Measurements from ENCODE around the gene NPR1. TPM values are rescaled to one million over a fixed set of nuclear protein-coding genes. Genes with fewer than 3 reads are reported as not detected.
"Not testable (repeated sequence)": the region's sequence is repeated elsewhere in the genome, so short reads cannot be mapped to it uniquely, and the experiment has no call there.

Gene NPR1
- total and polyA plus RNA-seq, 8 donors, result 1.4 to 39.7 (median 6.1) TPM

- no peaks in the 10 kb centered on the region for H3K9me3 ChIP-seq
- DNase-seq, result no peak
- intact Hi-C loops (cut with DNase I; ENCODE audit: low total_unique reads), result no loop called here
- H3K36me3 ChIP-seq, result peaks cover 64 to 72% (median 69%) of the 10 kb centered on the region in 4 donors
- H3K4me1 ChIP-seq, result peaks cover 5 to 34% (median 18%) of the 10 kb centered on the region in 4 donors
- H3K4me3 ChIP-seq, result no peak overlapping the region
- TF ChIP-seq POLR2AphosphoS5 (IDR thresholded peaks at IDR 0.05) (no peak), EP300 (IDR thresholded peaks at IDR 0.05) (no peak), CTCF (IDR thresholded peaks at IDR 0.05) (no peak), POLR2A (IDR thresholded peaks at IDR 0.05) (no peak)
- WGBS, 5 donors, result 38 to 46% (median 41%) methylated on average over 2 of the region's 2 CpGs
- no peaks in the 10 kb centered on the region for H3K27me3 ChIP-seq
- H3K27ac ChIP-seq, result no peak overlapping the region
Observed at GRCh38 chr1:153662269-153662668, 16.2 kb upstream of the NPR1 start.

- Histone ChIP-seq H3K36me3 (peaks cover 73 to 82% (median 78%) of the 10 kb centered on the region in 4 donors), H3K27ac (peak overlapping the region in 1 of 5 donors; percentile 7), H3K4me3 (no peak overlapping the region), H3K27me3 (no peaks in the 10 kb centered on the region), H3K9me3 (no peaks in the 10 kb centered on the region), H3K4me1 (peaks cover 5 to 30% (median 19%) of the 10 kb centered on the region in 4 donors)
- intact Hi-C loops (cut with DNase I; ENCODE audit: low total_unique reads), result no loop called here
- no peak for DNase-seq
- WGBS, 5 donors, result 78 to 85% (median 84%) methylated on average over 5 of the region's 5 CpGs
- TF ChIP-seq EP300 (IDR thresholded peaks at IDR 0.05), result no peak
- no peak for TF ChIP-seq POLR2A (IDR thresholded peaks at IDR 0.05)
Observed at GRCh38 chr1:153663211-153663610, 15.3 kb upstream of the NPR1 start.

- intact Hi-C loops (cut with DNase I; ENCODE audit: low total_unique reads), result no loop called here
- 88 to 91% (median 89%) methylated on average over 4 of the region's 4 CpGs for WGBS, 5 donors
- Histone ChIP-seq H3K9me3 (no peaks in the 10 kb centered on the region), H3K27ac (no peak overlapping the region), H3K36me3 (peaks cover 65 to 72% (median 70%) of the 10 kb centered on the region in 4 donors), H3K27me3 (no peaks in the 10 kb centered on the region), H3K4me3 (no peak overlapping the region), H3K4me1 (peaks cover 21 to 36% (median 30%) of the 10 kb centered on the region in 4 donors)
- TF ChIP-seq POLR2AphosphoS5 (IDR thresholded peaks at IDR 0.05) (no peak), CTCF (IDR thresholded peaks at IDR 0.05) (no peak), EP300 (IDR thresholded peaks at IDR 0.05) (no peak), POLR2A (IDR thresholded peaks at IDR 0.05) (no peak)
- no peak for DNase-seq
Observed at GRCh38 chr1:153667439-153667838, 11.0 kb upstream of the NPR1 start.

DNA sequence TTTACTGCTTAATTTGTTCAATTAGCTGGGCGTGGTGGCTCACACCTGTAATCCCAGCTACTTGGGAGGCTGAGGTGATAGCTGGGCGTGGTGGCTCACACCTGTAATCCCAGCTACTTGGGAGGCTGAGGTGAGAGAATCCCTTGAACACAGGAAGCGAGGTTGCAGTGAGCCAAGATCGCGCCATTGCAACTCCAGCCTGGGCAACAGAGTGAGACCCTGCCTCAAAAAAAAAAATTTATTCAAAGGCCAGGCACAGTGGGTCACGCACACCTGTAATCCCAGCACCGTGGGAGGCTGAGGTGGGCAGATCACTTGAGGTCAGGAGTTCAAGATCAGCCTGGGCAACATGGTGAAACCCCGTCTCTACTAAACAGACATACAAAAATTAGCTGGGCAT lies 9.8 kb upstream of the NPR1 start:
- intact Hi-C loops (cut with DNase I; ENCODE audit: low total_unique reads); H3K9me3 ChIP-seq; DNase-seq; H3K27me3 ChIP-seq: not testable (repeated sequence)
- Histone ChIP-seq H3K27ac (peak overlapping the region in 2 of 5 donors; percentile 0 to 10), H3K36me3 (peaks cover 52 to 60% (median 58%) of the 10 kb centered on the region in 4 donors), H3K4me3 (peak overlapping the region in 1 of 4 donors; percentile 91), H3K4me1 (peaks cover 21 to 33% (median 29%) of the 10 kb centered on the region in 4 donors)
- 89 to 98% (median 96%) methylated on average over 8 of the region's 8 CpGs for WGBS, 5 donors

- Histone ChIP-seq H3K4me1 (peaks cover 21 to 33% (median 29%) of the 10 kb centered on the region in 4 donors), H3K9me3 (no peaks in the 10 kb centered on the region), H3K36me3 (peaks cover 43 to 50% (median 48%) of the 10 kb centered on the region in 4 donors), H3K27ac (peak overlapping the region in 2 of 5 donors; percentile 91 to 92), H3K4me3 (peak overlapping the region; percentile 73 to 91 (median 82)), H3K27me3 (no peaks in the 10 kb centered on the region)
- TF ChIP-seq POLR2AphosphoS5 (IDR thresholded peaks at IDR 0.05) (no peak), CTCF (IDR thresholded peaks at IDR 0.05) (no peak), POLR2A (IDR thresholded peaks at IDR 0.05) (no peak), EP300 (IDR thresholded peaks at IDR 0.05) (no peak)
- intact Hi-C loops (cut with DNase I; ENCODE audit: low total_unique reads), result no loop called here
- 79 to 83% (median 82%) methylated on average over 6 of the region's 6 CpGs for WGBS, 5 donors
- DNase-seq, result no peak
Observed at GRCh38 chr1:153669606-153670005, 8.9 kb upstream of the NPR1 start.
